ENCODE data around the gene DGKB. TPM values are rescaled to one million over a fixed set of nuclear protein-coding genes. Genes with fewer than 3 reads are reported as not detected.

Gene DGKB
- total RNA-seq, 1 experiment from 2014 or later, result not detected

- no peaks in the 10 kb centered on the region for H3K9me3 Mint-ChIP-seq (ENCODE audit: unreplicated experiment)
- CTCF ChIA-PET, result interaction anchor here (0.6 kb wide), 1 partner anchor 35 kb away, joined by 3 read pairs; no protein-coding TSS in a partner anchor
- no peak overlapping the region for H3K4me3 Mint-ChIP-seq (ENCODE audit: unreplicated experiment)
- no peaks in the 10 kb centered on the region for H3K36me3 Mint-ChIP-seq (ENCODE audit: insufficient read depth, unreplicated experiment)
- BruUV-seq (replicated peaks), result no TSS peak
- no peak for DNase-seq (ENCODE audit: unreplicated experiment)
- no peaks in the 10 kb centered on the region for H3K4me1 Mint-ChIP-seq (ENCODE audit: insufficient read depth, unreplicated experiment)
- no peak overlapping the region for H3K27ac Mint-ChIP-seq (ENCODE audit: low read depth, unreplicated experiment)
- POLR2A ChIA-PET, result no interaction called here
- peaks cover 75% of the 10 kb centered on the region for H3K27me3 Mint-ChIP-seq (ENCODE audit: insufficient read depth, unreplicated experiment)
- TF ChIP-seq CTCF (IDR thresholded peaks at IDR 0.05; ENCODE audit: unreplicated experiment), result no peak
- intact Hi-C loops (cut with micrococcal nuclease), result no loop called here
These were observed 8.5 kb upstream of the DGKB start for GRCh38 chr7:14911077-14911476.

GRCh38 chr7:14908697-14909096 lies 6.1 kb upstream of the DGKB start:
- POLR2A ChIA-PET, result interaction anchor here (0.7 kb wide), 1 partner anchor 1369 kb away, joined by 3 read pairs; no protein-coding TSS in a partner anchor
- H3K36me3 Mint-ChIP-seq (ENCODE audit: insufficient read depth, unreplicated experiment), result no peaks in the 10 kb centered on the region
- CTCF ChIA-PET, result no interaction called here
- no peak overlapping the region for H3K27ac Mint-ChIP-seq (ENCODE audit: low read depth, unreplicated experiment)
- peaks cover 52% of the 10 kb centered on the region for H3K27me3 Mint-ChIP-seq (ENCODE audit: insufficient read depth, unreplicated experiment)
- BruUV-seq (replicated peaks), result no TSS peak
- no peaks in the 10 kb centered on the region for H3K9me3 Mint-ChIP-seq (ENCODE audit: unreplicated experiment)
- intact Hi-C loops (cut with micrococcal nuclease), result no loop called here
- TF ChIP-seq CTCF (IDR thresholded peaks at IDR 0.05; ENCODE audit: unreplicated experiment), result no peak
- DNase-seq (ENCODE audit: unreplicated experiment), result no peak
- H3K4me3 Mint-ChIP-seq (ENCODE audit: unreplicated experiment), result no peak overlapping the region
- H3K4me1 Mint-ChIP-seq (ENCODE audit: insufficient read depth, unreplicated experiment), result no peaks in the 10 kb centered on the region

- no peaks in the 10 kb centered on the region for H3K4me1 Mint-ChIP-seq (ENCODE audit: insufficient read depth, unreplicated experiment)
- CTCF ChIA-PET, result interaction anchor here (0.6 kb wide), 1 partner anchor 1630 kb away, joined by 3 read pairs; no protein-coding TSS in a partner anchor
- no TSS peak for BruUV-seq (replicated peaks)
These were observed 3.2 kb upstream of the DGKB start for GRCh38 chr7:14905764-14906163.

GRCh38 chr7:14900051-14900450 lies 2.5 kb downstream of the DGKB start:
- H3K27ac Mint-ChIP-seq (ENCODE audit: low read depth, unreplicated experiment), result no peak overlapping the region
- CTCF ChIA-PET, result no interaction called here

More at GRCh38 chr7:14905764-14906163, 3.2 kb upstream of the DGKB start:
- Mint-ChIP-seq H3K27ac (ENCODE audit: low read depth, unreplicated experiment) (no peak overlapping the region), H3K4me3 (ENCODE audit: unreplicated experiment) (no peak overlapping the region), H3K27me3 (ENCODE audit: insufficient read depth, unreplicated experiment) (peaks cover 27% of the 10 kb centered on the region), H3K9me3 (ENCODE audit: unreplicated experiment) (no peaks in the 10 kb centered on the region), H3K36me3 (ENCODE audit: insufficient read depth, unreplicated experiment) (no peaks in the 10 kb centered on the region)
- intact Hi-C loops (cut with micrococcal nuclease), result no loop called here
- POLR2A ChIA-PET, result no interaction called here
- TF ChIP-seq CTCF (IDR thresholded peaks at IDR 0.05; ENCODE audit: unreplicated experiment), result no peak
- no peak for DNase-seq (ENCODE audit: unreplicated experiment)

More at GRCh38 chr7:14900051-14900450, 2.5 kb downstream of the DGKB start:
- DNase-seq (ENCODE audit: unreplicated experiment), result peak; percentile 14
- Mint-ChIP-seq H3K4me3 (ENCODE audit: unreplicated experiment) (no peak overlapping the region), H3K9me3 (ENCODE audit: unreplicated experiment) (no peaks in the 10 kb centered on the region), H3K4me1 (ENCODE audit: insufficient read depth, unreplicated experiment) (no peaks in the 10 kb centered on the region), H3K36me3 (ENCODE audit: insufficient read depth, unreplicated experiment) (no peaks in the 10 kb centered on the region), H3K27me3 (ENCODE audit: insufficient read depth, unreplicated experiment) (peaks cover 9% of the 10 kb centered on the region)
- no TSS peak for BruUV-seq (replicated peaks)
- POLR2A ChIA-PET, result no interaction called here
- intact Hi-C loops (cut with micrococcal nuclease), result no loop called here
- no peak for TF ChIP-seq CTCF (IDR thresholded peaks at IDR 0.05; ENCODE audit: unreplicated experiment)

Data from MCF 10A (cell line).